Mucosa of descending colon (tissue), 3 donors: ENCODE measurements around the gene NUDCD2. TPM values are rescaled to one million over a fixed set of nuclear protein-coding genes. Genes with fewer than 3 reads are reported as not detected.

Source experiments
- ATAC-seq: fragments of 200-7000 bp; cut with Tn5 transposase; one replicate; pipeline ENCODE4 v1.9.1; 2020; ENCODE audit warnings: mild to moderate bottlenecking, moderate library complexity
- DNase-seq, 3 donors: peaks; one replicate each; pipeline ENCODE4 v3.0.0-alpha.2; 2020
- H3K36me3 ChIP-seq: fragments of 200-600 bp; one replicate; pipeline ENCODE4 v1.8.0; 2021; ENCODE audit warnings: low read depth, mild to moderate bottlenecking
- H3K4me1 ChIP-seq: fragments of 200-600 bp; one replicate; pipeline ENCODE4 v1.8.0; 2021; ENCODE audit warnings: low read depth, mild to moderate bottlenecking
- H3K4me3 ChIP-seq: fragments of 200-600 bp; one replicate; pipeline ENCODE4 v1.8.0; 2021; ENCODE audit warnings: mild to moderate bottlenecking
- H3K9me3 ChIP-seq: fragments of 200-600 bp; one replicate; pipeline ENCODE4 v1.8.0; 2021; ENCODE audit warnings: mild to moderate bottlenecking
- CTCF ChIP-seq: fragments of 200-600 bp; IDR thresholded peaks from one replicate; pipeline ENCODE4 v1.8.0; 2022; ENCODE audit warnings: antibody characterized with exemption, mild to moderate bottlenecking
- intact Hi-C, 2 donors: fragments of 100-400 bp; cut with DNase I in 1 of 2; cut with micrococcal nuclease in 1 of 2; formaldehyde crosslinking; loops; one replicate each; pipeline versions ENCODE4 v1.11.0 to v1.11.1; 2022; cut with DNase I, micrococcal nuclease
- total RNA-seq, 3 donors: library from RNA; stranded (reverse); fragmentation: NEBNext Ultra II Directional in 2 of 3; extraction: Animal tissue kit (Norgen Biotek cat#: 25700) in 2 of 3; gene quantifications; one replicate each; pipeline versions ENCODE4 v1.2.1 to v1.2.4, GENCODE V29; 2021 to 2023
- donor health status: DM: no; HTN: no; CAD: no; lungs with moderate emphysema.
- donor health status: DM: no; HTN: no; CAD: no.
- donor health status: DM: no; HTN: yes; CAD: no.

Gene NUDCD2
- total RNA-seq, 3 donors from 2014 or later: 17.5 to 24.1 (median 21.7) TPM

- no peaks in the 10 kb centered on the region for H3K4me1 ChIP-seq
- no peak for TF ChIP-seq CTCF
- ATAC-seq: no peak
- DNase-seq: no peak
- intact Hi-C loops: no loop called here
- H3K9me3 ChIP-seq: no peaks in the 10 kb centered on the region
- no peaks in the 10 kb centered on the region for H3K36me3 ChIP-seq
- H3K4me3 ChIP-seq: no peak overlapping the region
Measured at GRCh38 chr5:163478126-163478981, 18.5 kb upstream of the NUDCD2 start.

- H3K9me3 ChIP-seq: no peaks in the 10 kb centered on the region
- intact Hi-C loops: no loop called here
- no peak for ATAC-seq
Measured at GRCh38 chr5:163475411-163475810, 15.5 kb upstream of the NUDCD2 start.

GRCh38 chr5:163473635-163474243, 13.8 kb upstream of the NUDCD2 start:
- no peak for DNase-seq
- H3K9me3 ChIP-seq: no peaks in the 10 kb centered on the region
- TF ChIP-seq CTCF: no peak
- no peak overlapping the region for H3K4me3 ChIP-seq
- no peaks in the 10 kb centered on the region for H3K4me1 ChIP-seq
- no peaks in the 10 kb centered on the region for H3K36me3 ChIP-seq
- no peak for ATAC-seq
- intact Hi-C loops: no loop called here

More at GRCh38 chr5:163475411-163475810, 15.5 kb upstream of the NUDCD2 start:
- TF ChIP-seq CTCF: no peak
- H3K4me3 ChIP-seq: no peak overlapping the region
- no peaks in the 10 kb centered on the region for H3K4me1 ChIP-seq
- DNase-seq: no peak
- H3K36me3 ChIP-seq: no peaks in the 10 kb centered on the region

- no peak for TF ChIP-seq CTCF
- H3K36me3 ChIP-seq: no peaks in the 10 kb centered on the region
- ATAC-seq (no peak), DNase-seq (no peak)
- intact Hi-C loops: no loop called here
- H3K4me3 ChIP-seq: no peak overlapping the region
- no peaks in the 10 kb centered on the region for H3K9me3 ChIP-seq
- H3K4me1 ChIP-seq: no peaks in the 10 kb centered on the region
Measured at GRCh38 chr5:163467682-163468081, 7.8 kb upstream of the NUDCD2 start.

- Histone ChIP-seq H3K9me3 (no peaks in the 10 kb centered on the region), H3K4me1 (peaks cover 5% of the 10 kb centered on the region), H3K36me3 (no peaks in the 10 kb centered on the region), H3K4me3 (no peak overlapping the region)
- intact Hi-C loops: no loop called here
- DNase-seq (no peak), ATAC-seq (no peak)
- TF ChIP-seq CTCF: no peak
Measured at GRCh38 chr5:163463063-163463435, 3.1 kb upstream of the NUDCD2 start.
